CD4-positive, alpha-beta memory T cell (primary cell): ENCODE measurements around the gene ZBTB46. TPM values are rescaled to one million over a fixed set of nuclear protein-coding genes. Genes with fewer than 3 reads are reported as not detected.

Source experiments
- CTCF ChIA-PET: fragments of 350-600 bp; sonication (Branson Sonifier 250); formaldehyde crosslinking; loops from one replicate; lab custom pipeline; 2021; ENCODE audit warnings: inconsistent platforms; ENCODE audit not compliant: partially characterized antibody; lab: Charles Lee
- POLR2A ChIA-PET: fragments of 350-600 bp; sonication (Branson Sonifier 250); formaldehyde crosslinking; loops from one replicate; lab custom pipeline; 2021; ENCODE audit not compliant: partially characterized antibody; lab: Charles Lee
- DNase-seq, 5 donors: peaks; one replicate each; pipeline versions ENCODE4 v3.0.0 to v3.0.0-alpha.2; 2020 to 2022; ENCODE audit warnings: mixed read lengths in 1 of 5
- H3K27ac ChIP-seq: one replicate; pipeline ENCODE4 v1.7.0; 2013; ENCODE audit warnings: low read depth, low read length
- H3K27me3 ChIP-seq: 2 replicates; pipeline ENCODE4 v1.7.0; 2013; ENCODE audit warnings: mild to moderate bottlenecking, low read length, moderate library complexity; ENCODE audit not compliant: insufficient read depth
- H3K36me3 ChIP-seq: 2 replicates; pipeline ENCODE4 v1.7.0; 2013; ENCODE audit warnings: mild to moderate bottlenecking, low read length, moderate library complexity; ENCODE audit not compliant: insufficient read depth
- H3K4me1 ChIP-seq: 2 replicates; pipeline ENCODE4 v1.7.0; 2013; ENCODE audit warnings: mild to moderate bottlenecking, low read length, moderate library complexity; ENCODE audit not compliant: insufficient read depth
- H3K4me3 ChIP-seq, 2 donors: one replicate each; pipeline ENCODE4 v1.7.0; 2013; ENCODE audit warnings: low read length in 2 of 2, mild to moderate bottlenecking in 1 of 2
- H3K9me3 ChIP-seq, 2 donors: one replicate each; pipeline ENCODE4 v1.7.0; 2013; ENCODE audit warnings: low read length in 2 of 2, control low read depth in 1 of 2; ENCODE audit not compliant: control insufficient read depth in 1 of 2
- H3K27ac Mint-ChIP-seq, 7 donors: one replicate each; pipeline ENCODE4 v1.8.0; 2020 to 2021; ENCODE audit warnings: mixed read lengths in 7 of 7, mild to moderate bottlenecking in 6 of 7, inconsistent platforms in 3 of 7, moderate library complexity in 3 of 7
- H3K27me3 Mint-ChIP-seq, 2 donors: one replicate each; pipeline ENCODE4 v1.8.0; 2020 to 2021; ENCODE audit warnings: mixed read lengths in 2 of 2
- H3K36me3 Mint-ChIP-seq, 2 donors: one replicate each; pipeline ENCODE4 v1.8.0; 2020 to 2021; ENCODE audit warnings: mixed read lengths in 2 of 2, inconsistent platforms in 1 of 2, mild to moderate bottlenecking in 1 of 2
- H3K4me1 Mint-ChIP-seq, 4 donors: one replicate each; pipeline ENCODE4 v1.8.0; 2020 to 2021; ENCODE audit warnings: mixed read lengths in 4 of 4, mild to moderate bottlenecking in 1 of 4
- H3K4me3 Mint-ChIP-seq, 8 donors: one replicate each; pipeline ENCODE4 v1.8.0; 2020 to 2021; ENCODE audit warnings: mixed read lengths in 8 of 8, mild to moderate bottlenecking in 7 of 8, moderate library complexity in 6 of 8, inconsistent platforms in 3 of 8
- H3K9me3 Mint-ChIP-seq, 8 donors: one replicate each; pipeline ENCODE4 v1.8.0; 2020 to 2021; ENCODE audit warnings: mixed read lengths in 8 of 8, mild to moderate bottlenecking in 5 of 8, inconsistent platforms in 3 of 8, moderate library complexity in 1 of 8
- intact Hi-C: fragments of 100-400 bp; cut with micrococcal nuclease; formaldehyde crosslinking; loops from one replicate; pipeline ENCODE4 v1.15.1; 2023
- polyA plus RNA-seq, 2 donors: library from polyadenylated mRNA; unstranded; fragments of 300-500 nt; fragmentation: Illumina TruSeq; gene quantifications; one replicate each; pipeline ENCODE4 v1.2.3, GENCODE V29; 2021
- total RNA-seq, 2 experiments: library from RNA; stranded (reverse); gene quantifications; one replicate each; pipeline ENCODE4 v1.2.3, GENCODE V29; 2021

ZBTB46 gene
- total and polyA plus RNA-seq, 4 experiments from 2014 or later = 0.09 to 0.87 (median 0.28) TPM; not detected in 1

GRCh38 chr20:63741354-63741675, 89.7 kb downstream of the ZBTB46 start:
- Mint-ChIP-seq H3K27ac (peak overlapping the region in 2 of 7 donors; percentile 35 to 42), H3K4me1 (peaks cover 1 to 5% (median 3%) of the 10 kb centered on the region in 4 donors), H3K36me3 (peaks cover 8 to 15% of the 10 kb centered on the region in 2 donors), H3K27me3 (no peaks in the 10 kb centered on the region), H3K9me3 (peaks cover 0 to 3% (median 0%) of the 10 kb centered on the region in 8 donors), H3K4me3 (peak overlapping the region in 7 of 8 donors; percentile 27 to 71 (median 49))
- DNase-seq = no peak
- H3K9me3 ChIP-seq = no peaks in the 10 kb centered on the region
- peak overlapping the region; percentile 54 for H3K27ac ChIP-seq
- peaks cover 23% of the 10 kb centered on the region for H3K4me1 ChIP-seq
- H3K27me3 ChIP-seq = no peaks in the 10 kb centered on the region
- H3K4me3 ChIP-seq = peak overlapping the region in 1 of 2 donors; percentile 60
- POLR2A ChIA-PET = interaction anchor here (1.0 to 3.8 kb wide), 17 partner anchors 7 to 220 kb away, joined by 3 to 53 read pairs (median 4); partner anchors contain the start of genes ARFRP1, GMEB2, HELZ2 and PPDPF
- CTCF ChIA-PET = interaction anchor here (1.5 to 1.6 kb wide), 2 partner anchors 34 to 99 kb away, joined by 5 read pairs; partner anchors contain the start of genes ARFRP1 and ZGPAT
- intact Hi-C loops = no loop called here
- H3K36me3 ChIP-seq = peaks cover 5% of the 10 kb centered on the region

- CTCF ChIA-PET = interaction anchor here (0.9 to 1.6 kb wide), 4 partner anchors 10 to 99 kb away, joined by 3 to 5 read pairs (median 5); partner anchors contain the start of genes ARFRP1 and ZGPAT
- H3K27me3 ChIP-seq = no peaks in the 10 kb centered on the region
- Mint-ChIP-seq H3K4me3 (peak overlapping the region; percentile 44 to 80 (median 60)), H3K9me3 (peaks cover 0 to 3% (median 0%) of the 10 kb centered on the region in 8 donors), H3K36me3 (peaks cover 8 to 20% of the 10 kb centered on the region in 2 donors), H3K27ac (peak overlapping the region in 3 of 7 donors; percentile 42 to 65 (median 47)), H3K4me1 (peaks cover 6 to 10% (median 7%) of the 10 kb centered on the region in 4 donors), H3K27me3 (no peaks in the 10 kb centered on the region)
- peak; percentile 48 to 58 (median 53) for DNase-seq
- peaks cover 28% of the 10 kb centered on the region for H3K4me1 ChIP-seq
- POLR2A ChIA-PET = interaction anchor here (0.7 to 3.8 kb wide), 24 partner anchors 8 to 220 kb away, joined by 3 to 53 read pairs (median 4); partner anchors contain the start of genes ARFRP1, GMEB2, HELZ2 and PPDPF
- peak overlapping the region; percentile 54 for H3K27ac ChIP-seq
- H3K9me3 ChIP-seq = no peaks in the 10 kb centered on the region
- peaks cover 5% of the 10 kb centered on the region for H3K36me3 ChIP-seq
- peak overlapping the region; percentile 42 to 60 for H3K4me3 ChIP-seq
- intact Hi-C loops = loop anchor here (1.0 kb wide), 1 partner anchor 11 kb away; no protein-coding TSS in a partner anchor
Observed at GRCh38 chr20:63740627-63741353, 90.3 kb downstream of the ZBTB46 start.

- peak; percentile 65 to 69 (median 66) for DNase-seq
- Histone ChIP-seq H3K4me3 (peak overlapping the region; percentile 42 to 60), H3K36me3 (peaks cover 10% of the 10 kb centered on the region), H3K4me1 (peaks cover 33% of the 10 kb centered on the region), H3K9me3 (no peaks in the 10 kb centered on the region), H3K27ac (peak overlapping the region; percentile 54), H3K27me3 (no peaks in the 10 kb centered on the region)
- Mint-ChIP-seq H3K27ac (peak overlapping the region in 2 of 7 donors; percentile 42 to 65), H3K36me3 (peaks cover 8 to 23% of the 10 kb centered on the region in 2 donors), H3K9me3 (peaks cover 0 to 3% (median 0%) of the 10 kb centered on the region in 8 donors), H3K4me1 (peaks cover 6 to 16% (median 10%) of the 10 kb centered on the region in 4 donors), H3K27me3 (no peaks in the 10 kb centered on the region), H3K4me3 (peak overlapping the region; percentile 44 to 80 (median 60))
- intact Hi-C loops = loop anchor here (1.0 kb wide), 1 partner anchor 11 kb away; no protein-coding TSS in a partner anchor
- CTCF ChIA-PET = interaction anchor here (0.9 to 1.6 kb wide), 4 partner anchors 10 to 98 kb away, joined by 3 to 5 read pairs (median 5); partner anchors contain the start of genes ARFRP1 and ZGPAT
- POLR2A ChIA-PET = interaction anchor here (0.7 to 3.8 kb wide), 19 partner anchors 9 to 219 kb away, joined by 3 to 53 read pairs (median 4); partner anchors contain the start of genes ARFRP1, GMEB2, HELZ2 and PPDPF
Observed at GRCh38 chr20:63740070-63740626, 90.9 kb downstream of the ZBTB46 start.

DNA sequence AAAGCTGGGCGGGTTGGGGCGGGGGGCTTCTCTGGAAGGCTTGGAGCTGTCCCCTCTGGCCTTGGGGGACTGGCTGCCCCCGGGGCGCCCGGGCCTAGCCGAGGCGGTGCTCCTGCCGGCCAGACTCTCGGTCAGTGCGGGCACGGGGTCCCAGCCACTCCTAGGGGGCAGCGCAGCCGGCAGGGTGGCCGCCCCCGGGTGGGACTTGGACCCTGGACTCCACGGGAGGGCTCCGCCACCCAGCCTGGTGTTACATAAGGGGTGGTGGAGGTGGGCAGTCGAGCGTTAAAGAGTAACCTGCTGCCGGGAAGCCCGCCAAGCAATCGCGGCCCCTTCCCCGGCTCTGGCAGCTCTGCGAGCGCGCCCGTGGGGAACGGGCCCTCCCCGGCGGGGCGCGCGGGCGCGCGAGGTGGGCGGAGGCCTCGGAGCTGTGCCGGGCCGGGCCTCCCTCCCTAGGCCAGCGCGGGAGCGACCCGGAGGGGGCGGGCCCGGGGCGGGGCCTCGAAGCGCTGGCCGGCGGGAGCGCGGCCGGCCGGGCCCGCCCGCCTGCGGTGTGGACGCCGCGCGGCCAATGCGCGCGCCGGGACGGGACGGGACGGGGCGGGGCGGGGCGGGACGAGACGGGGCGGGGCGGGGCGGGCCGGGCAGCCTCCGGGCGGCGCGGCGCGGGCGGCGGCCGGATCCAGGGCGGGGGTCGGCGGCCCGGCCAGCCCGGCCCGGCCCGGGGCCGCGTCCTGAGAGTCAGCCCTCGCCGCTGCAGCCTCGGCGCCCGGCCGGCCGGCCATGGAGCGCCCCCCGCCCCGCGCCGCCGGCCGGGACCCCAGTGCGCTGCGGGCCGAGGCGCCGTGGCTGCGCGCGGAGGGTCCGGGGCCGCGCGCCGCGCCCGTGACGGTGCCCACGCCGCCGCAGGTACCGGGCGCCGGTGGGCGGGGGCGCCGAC, 91.7 kb downstream of the ZBTB46 start, which contains the start of gene SLC2A4RG:
Gene SLC2A4RG (plus strand): TSS at position 647 of the 940 bp plus-strand sequence. CDS start 137 bp downstream, at position 784.
- H3K27me3 ChIP-seq = no peaks in the 10 kb centered on the region
- Mint-ChIP-seq H3K4me1 (peaks cover 6 to 17% (median 10%) of the 10 kb centered on the region in 4 donors), H3K27ac (peak within 1 kb of the TSS in 4 of 7 donors; percentile 22 to 65 (median 43)), H3K36me3 (peaks cover 8 to 23% of the 10 kb centered on the region in 2 donors), H3K4me3 (peak within 1 kb of the TSS; percentile 44 to 91 (median 60)), H3K27me3 (no peaks in the 10 kb centered on the region), H3K9me3 (peaks cover 0 to 3% (median 0%) of the 10 kb centered on the region in 8 donors)
- H3K36me3 ChIP-seq = peaks cover 15% of the 10 kb centered on the region
- H3K4me3 ChIP-seq = peak within 1 kb of the TSS; percentile 42 to 92
- ChIA-PET POLR2A (interaction anchor here (0.7 to 7.0 kb wide), 28 partner anchors 10 to 300 kb away, joined by 3 to 202 read pairs (median 6); partner anchors contain the start of genes ARFRP1, GMEB2, HELZ2 and PTK6), CTCF (interaction anchor here (1.1 to 1.6 kb wide), 2 partner anchors 32 to 45 kb away, joined by 3 to 7 read pairs; partner anchors contain the start of genes ARFRP1 and ZGPAT)
- H3K9me3 ChIP-seq = no peaks in the 10 kb centered on the region
- DNase-seq = peak; percentile 61 to 76 (median 72)
- peak within 1 kb of the TSS; percentile 54 for H3K27ac ChIP-seq
- intact Hi-C loops = loop anchor here (1.0 to 5.0 kb wide), 3 partner anchors 12 to 218 kb away; partner anchors contain the start of gene UCKL1
- H3K4me1 ChIP-seq = peaks cover 33% of the 10 kb centered on the region

GRCh38 chr20:63738687-63739129, 92.4 kb downstream of the ZBTB46 start:
- CTCF ChIA-PET = interaction anchor here (1.1 to 1.6 kb wide), 2 partner anchors 31 to 45 kb away, joined by 3 to 7 read pairs; partner anchors contain the start of genes ARFRP1 and ZGPAT
- POLR2A ChIA-PET = interaction anchor here (0.7 to 7.0 kb wide), 31 partner anchors 10 to 340 kb away, joined by 3 to 202 read pairs (median 6); partner anchors contain the start of genes ARFRP1, GMEB2, HELZ2 and OPRL1
- DNase-seq = peak; percentile 36 to 63 (median 47)

More at GRCh38 chr20:63738687-63739129, 92.4 kb downstream of the ZBTB46 start:
- H3K4me3 Mint-ChIP-seq = peak overlapping the region; percentile 27 to 91 (median 64)
- Histone ChIP-seq H3K4me3 (peak overlapping the region in 1 of 2 donors; percentile 92), H3K4me1 (peaks cover 33% of the 10 kb centered on the region), H3K27me3 (no peaks in the 10 kb centered on the region), H3K36me3 (peaks cover 22% of the 10 kb centered on the region), H3K9me3 (no peaks in the 10 kb centered on the region), H3K27ac (peak overlapping the region; percentile 46)
- peaks cover 9 to 23% (median 14%) of the 10 kb centered on the region in 4 donors for H3K4me1 Mint-ChIP-seq
- intact Hi-C loops = loop anchor here (1.0 to 5.0 kb wide), 2 partner anchors 126 to 219 kb away; partner anchors contain the start of gene UCKL1
- H3K27me3 Mint-ChIP-seq = no peaks in the 10 kb centered on the region
- peak overlapping the region in 4 of 7 donors; percentile 17 to 44 (median 32) for H3K27ac Mint-ChIP-seq
- peaks cover 12 to 28% of the 10 kb centered on the region in 2 donors for H3K36me3 Mint-ChIP-seq
- peaks cover 0 to 3% (median 0%) of the 10 kb centered on the region in 8 donors for H3K9me3 Mint-ChIP-seq
